ENCODE results near the gene F2RL3.
A peak's percentile ranks its signal among the peaks of the same experiment; 100 is the strongest.

Gene F2RL3

DNA sequence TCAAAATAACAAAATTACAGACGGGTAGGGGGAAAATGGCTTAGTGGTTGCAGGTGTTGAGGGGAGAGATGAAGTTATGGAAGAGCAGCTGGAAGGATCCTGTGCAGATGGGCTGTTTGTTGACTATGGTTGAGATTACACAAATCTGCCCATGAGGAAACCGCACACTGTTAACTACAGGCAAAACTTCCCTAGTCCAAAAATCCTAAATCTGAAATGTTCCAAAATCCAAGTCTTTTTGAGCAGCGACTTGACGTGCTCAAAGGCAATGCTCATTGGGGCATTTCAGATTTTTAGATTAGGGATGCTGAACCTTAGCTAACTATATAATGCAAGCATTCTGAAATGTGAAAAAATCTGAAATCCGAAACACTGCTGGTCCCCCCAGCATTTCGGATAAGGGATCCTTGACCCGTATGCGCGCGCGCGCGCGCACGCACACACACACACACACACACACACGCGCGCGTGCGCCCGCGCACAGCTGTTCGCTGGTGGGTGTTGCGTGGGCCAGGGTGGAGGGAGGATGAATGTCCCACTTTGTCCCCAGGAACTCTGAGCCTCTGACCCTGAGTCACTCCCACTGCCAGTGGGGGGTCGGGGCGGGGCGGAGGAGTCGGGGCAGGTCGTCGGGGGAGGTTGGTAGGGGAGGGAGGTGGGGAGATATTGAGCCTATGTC is 6.8 kb downstream of the F2RL3 start:
- no peak for DNase-seq (ENCODE audit: low read depth)

DNA sequence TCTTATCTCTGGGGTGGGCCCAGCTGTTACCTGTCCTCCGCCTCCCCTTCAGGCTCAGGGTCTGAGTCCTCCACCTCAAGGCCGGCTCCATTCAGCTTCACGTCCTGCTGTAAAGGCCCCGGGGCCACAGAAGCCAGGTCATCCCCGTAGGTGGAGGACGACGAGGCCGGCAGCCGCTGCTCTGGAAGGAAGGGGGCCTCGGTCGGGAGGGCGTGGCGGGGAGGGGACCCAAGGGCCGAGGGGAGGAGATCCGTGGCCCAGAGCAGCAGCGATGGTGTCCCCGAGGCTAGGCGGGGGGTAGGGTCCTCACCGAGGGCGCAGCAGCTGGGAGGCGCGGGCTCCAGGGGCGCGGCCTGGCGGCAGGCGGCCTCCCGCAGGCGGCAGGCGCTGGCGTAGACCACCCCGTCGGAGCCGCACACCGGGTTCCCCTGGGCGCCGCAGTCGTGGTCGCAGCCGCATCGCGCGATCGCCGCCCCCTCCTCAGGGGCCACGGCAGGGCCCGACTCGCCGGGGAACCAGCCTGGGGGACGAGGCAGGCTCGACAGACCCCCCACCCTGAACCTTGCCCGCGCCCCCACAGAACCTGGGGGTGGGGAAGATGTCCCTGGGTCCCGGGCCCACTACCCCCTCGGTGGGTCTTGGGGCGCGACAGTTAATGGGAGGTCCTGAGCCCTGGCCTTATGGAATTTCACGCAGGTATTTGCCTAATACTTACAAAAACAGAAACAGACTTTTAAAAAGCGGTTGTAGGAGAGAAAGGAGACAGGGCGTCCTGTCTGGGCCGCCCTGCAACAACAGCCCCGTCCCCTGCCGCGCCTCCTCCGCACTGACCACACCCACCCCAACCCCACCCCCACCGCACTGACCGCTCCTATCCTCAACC is 7.6 kb downstream of the F2RL3 start:
- DNase-seq (ENCODE audit: low read depth): no peak

DNA sequence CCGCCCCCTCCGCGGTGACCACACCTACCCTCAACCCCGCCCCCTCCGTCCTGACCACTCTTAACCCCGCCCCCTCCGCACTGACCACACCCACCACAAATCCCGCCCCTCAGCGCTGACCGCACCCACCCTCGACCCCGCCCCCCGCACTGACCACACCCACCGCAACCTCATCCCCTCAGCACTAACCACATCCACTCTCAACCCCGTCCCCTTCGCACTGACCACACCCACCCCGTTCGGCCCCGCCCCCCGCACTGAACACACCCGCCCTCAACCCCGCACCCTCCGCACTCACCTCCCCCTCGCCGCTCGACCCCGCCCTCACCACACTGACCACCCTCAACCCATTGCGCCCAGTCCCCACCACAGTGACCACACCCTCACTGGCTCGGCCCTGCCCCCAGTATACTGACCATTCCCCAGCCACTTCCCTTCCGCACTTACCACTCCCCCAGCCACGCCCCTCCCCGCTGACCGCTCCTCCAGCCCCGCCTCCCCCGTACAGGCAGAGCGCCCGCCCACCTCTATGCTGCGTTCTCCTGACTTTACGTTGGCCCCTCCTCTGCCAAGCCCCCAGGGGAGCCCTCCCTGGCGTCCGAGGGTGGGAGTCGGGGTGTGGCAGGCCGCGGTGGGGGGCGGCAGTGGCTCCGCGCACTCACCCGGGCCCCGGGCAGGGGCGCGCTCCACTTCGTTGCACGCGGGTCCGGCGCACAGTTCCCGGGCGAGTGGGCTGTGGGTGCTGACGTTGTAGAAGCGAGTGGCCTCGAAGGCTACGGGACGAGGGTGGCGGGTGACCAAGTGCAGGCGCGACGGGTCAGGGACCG is 8.4 kb downstream of the F2RL3 start:
- DNase-seq (ENCODE audit: low read depth): peak; percentile 48

DNA sequence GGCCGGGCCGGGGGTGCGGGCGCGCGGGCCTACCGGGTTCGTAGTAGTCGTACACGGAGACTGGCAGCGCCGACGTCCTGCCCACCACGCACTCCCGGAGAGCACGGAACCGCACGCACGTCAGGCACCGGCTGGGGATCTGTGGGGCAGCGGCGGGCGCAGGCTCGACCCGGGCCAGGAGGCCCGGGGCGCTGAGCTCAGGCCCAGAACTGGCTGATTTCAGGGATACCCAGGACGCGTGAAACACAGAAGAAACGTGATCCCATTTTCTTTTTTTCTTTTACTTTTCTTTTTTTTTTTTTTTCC is 9.0 kb downstream of the F2RL3 start:
- DNase-seq (ENCODE audit: low read depth): no peak

DNA sequence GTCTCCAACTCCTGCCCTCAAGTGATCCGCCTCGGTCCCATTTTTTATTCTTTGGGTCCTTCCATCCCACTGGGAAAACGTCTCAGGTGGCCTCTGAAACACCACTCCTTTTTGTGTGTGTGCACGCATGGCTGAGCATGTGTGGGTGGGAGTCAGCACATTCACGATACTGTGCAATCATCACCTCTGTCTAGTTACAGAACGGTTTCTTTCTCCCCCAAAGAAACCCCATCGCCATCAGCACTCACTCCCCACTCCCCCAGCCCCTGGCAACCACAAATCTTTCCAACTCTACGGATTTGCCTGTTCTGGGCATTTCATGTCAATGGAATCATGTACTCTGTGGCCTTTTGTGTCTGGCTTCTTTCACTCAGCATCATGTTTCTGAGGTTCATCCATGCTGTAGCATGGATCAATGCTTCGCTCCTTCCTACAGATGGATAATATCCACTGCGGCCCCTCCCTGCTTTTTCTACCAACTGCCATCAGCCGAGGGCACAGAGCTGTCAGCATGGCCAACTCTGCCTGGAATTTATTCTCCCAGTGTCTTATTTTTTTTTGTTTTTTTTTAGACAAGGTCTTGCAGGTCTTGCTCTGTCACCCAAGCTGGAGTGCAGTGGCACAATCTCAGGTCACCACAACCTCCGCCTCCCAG is 9.7 kb downstream of the F2RL3 start:
- DNase-seq (ENCODE audit: low read depth): no peak

DNA sequence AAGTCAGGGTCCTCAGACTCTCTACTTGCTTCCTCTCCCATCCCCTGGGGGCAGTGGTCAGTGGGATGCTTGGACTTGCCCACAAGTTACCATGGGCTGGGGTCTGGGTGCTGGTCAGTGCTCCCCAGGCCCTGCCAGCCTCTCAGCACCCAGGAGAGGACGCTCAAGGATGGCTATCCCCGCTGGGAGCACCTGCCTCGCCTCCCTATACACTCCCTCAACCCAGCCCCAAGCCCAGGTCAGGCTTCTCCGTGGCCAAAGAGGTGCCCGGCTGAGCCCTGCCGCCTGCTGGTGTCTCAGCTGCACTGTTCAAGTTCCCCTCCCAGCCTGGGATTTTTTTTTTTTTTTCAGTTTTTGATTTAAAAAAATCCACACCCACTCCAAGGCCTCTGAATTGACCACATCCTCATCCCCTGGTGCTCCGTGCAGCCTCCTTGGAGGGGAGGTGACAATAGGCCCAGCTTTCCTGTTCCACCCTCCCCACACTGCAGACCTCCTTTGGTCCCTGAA is 10.8 kb downstream of the F2RL3 start:
- no peak for DNase-seq (ENCODE audit: low read depth)

DNA sequence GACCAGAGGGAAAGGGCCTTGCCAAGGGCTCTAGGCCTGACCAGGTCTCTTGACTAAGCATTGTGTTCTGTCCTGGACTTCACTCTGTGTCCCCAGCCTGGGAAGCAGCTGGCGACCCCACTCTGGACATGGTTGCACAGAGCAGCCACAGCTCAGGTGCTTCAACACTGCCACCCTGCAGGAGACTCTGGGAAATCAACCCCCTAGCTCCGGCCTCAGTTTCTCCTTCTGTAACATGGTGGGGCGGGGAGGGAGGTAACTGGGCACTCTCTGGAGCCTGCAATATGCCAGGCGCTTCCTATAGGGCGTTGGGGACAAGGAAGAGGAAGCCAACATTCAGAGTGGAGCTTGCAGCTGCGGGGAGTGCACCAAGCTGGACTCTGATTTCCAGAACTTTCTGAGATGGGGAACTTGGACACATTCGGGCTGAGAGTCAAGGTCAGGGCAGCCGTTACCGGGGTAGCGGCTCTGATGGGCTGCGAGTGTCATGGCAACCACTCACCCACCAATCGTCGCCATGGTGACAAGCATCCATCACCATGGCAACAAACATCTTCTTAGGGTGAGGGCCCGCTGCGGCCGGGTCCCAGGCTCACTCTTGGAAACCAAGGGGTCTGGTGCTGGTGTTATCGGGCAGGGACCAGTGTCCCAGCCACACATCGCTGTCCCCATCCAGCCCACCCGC is 12.8 kb downstream of the F2RL3 start:
- DNase-seq (ENCODE audit: low read depth): no peak

DNA sequence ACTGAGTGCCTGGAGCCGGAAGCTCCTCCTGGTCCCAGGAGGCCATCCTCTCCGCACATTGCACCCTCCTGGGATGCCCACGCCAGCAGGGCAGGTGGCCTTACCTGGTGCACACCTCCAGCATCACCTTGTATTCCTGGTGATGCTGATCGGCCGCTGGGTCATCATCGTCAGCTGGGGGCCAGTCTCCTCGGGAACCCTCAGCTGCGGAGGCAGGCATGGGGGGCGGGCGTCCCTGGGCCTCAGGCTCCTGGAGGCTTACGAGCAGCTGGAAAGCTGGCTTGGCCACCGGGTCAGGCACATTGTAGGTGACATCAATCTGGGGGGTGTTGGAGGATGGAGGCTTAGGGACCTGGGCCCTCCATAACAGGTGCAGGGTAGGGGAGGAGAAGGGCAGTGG is 13.7 kb downstream of the F2RL3 start:
- DNase-seq (ENCODE audit: low read depth): no peak

DNA sequence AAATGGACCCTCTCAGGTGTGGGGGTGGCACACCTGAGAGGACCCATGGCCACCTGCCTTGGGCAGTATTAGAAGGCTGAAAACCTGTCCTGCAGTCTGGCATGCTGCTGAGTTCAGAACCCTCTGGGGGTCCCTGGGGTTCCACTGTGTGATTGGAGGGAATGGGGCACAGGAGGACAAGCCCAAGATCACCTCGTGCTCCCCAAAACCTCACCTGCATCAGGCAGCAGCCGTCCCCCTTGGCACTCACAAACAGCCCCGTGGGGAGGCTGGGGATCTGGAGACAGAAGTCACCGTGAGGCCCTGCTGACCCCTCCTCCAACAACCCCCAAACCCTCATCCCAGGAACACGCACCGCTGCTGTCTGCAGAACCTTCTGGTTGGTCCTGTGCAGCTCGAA is 14.5 kb downstream of the F2RL3 start:
- no peak for DNase-seq (ENCODE audit: low read depth)

DNA sequence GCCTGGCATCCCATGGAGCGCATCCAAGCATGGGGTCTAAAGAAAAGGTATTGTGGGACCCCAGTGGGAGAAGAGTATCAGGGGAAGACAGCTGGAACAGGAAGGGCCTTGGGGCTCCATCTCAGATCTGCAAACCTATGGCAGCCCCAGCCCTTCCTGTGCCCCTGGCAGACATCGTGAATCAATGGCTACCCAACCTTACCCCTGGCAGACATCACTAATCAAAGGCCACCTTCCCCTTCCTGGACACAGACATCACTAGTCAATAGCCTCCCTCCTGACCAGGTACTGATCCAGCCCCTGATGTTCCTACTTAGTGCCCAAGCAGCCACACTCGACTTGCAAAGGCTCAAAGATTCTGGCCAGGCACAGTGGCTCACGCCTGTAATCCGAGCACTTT is 15.8 kb downstream of the F2RL3 start:
- DNase-seq (ENCODE audit: low read depth): no peak

DNA sequence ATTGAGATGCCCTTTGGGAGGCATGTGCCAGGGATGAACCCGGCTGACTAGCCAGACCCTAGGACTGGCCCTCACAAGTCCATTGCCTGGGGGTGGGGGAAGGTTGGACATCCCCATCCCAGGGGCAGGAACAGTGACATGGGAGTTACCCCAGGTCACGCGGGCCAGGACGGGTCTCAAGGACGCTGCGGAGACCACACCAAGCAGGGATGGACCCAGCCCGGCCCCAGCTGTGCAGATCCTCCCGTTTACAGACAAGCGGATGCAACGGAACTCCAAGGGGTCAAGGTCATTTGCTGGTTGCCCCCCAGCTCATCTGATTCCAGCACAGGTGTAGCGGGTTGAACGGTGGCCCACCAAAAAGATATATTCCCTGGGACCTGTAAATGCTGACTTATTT is 20.0 kb downstream of the F2RL3 start:
- DNase-seq (ENCODE audit: low read depth): no peak

DNA sequence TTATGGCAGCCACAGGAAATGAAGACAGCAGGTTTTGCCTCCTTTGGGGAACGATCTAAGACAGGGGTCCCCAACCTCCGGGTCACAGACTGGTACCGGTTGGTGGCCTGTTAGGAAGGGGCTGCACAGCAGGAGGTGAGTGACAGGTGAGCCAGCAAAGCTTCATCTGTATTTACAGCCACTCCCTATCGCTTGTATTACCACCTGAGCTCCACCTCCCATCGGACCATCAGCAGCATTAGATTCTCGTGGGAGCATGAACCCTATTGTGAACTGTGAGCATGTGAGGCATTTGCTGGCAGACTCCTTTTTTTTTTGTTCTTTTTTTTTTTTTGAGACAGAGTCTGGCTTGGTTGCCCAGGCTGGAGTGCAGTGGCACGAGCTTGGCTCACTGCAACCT is 22.2 kb downstream of the F2RL3 start:
- no peak for DNase-seq (ENCODE audit: low read depth)

DNA sequence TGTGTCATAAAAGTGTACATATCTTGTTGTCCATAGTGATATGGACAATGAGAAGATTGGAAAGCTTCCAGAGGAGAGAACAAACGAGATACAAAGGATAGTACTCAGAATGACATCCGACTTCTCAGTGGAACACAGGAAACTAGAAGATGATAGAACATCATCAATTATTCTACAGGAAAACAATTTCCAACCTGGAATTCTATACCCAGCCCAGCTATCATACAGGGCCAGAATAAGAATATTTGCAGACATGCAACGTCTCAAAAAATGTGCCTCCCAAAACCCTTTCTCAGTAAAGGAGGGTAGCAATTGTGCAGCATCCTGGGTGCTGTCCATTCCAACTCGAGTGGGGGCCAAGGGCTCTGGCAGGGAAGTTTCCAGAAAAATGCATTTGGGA is 24.0 kb downstream of the F2RL3 start:
- no peak for DNase-seq (ENCODE audit: low read depth)

DNA sequence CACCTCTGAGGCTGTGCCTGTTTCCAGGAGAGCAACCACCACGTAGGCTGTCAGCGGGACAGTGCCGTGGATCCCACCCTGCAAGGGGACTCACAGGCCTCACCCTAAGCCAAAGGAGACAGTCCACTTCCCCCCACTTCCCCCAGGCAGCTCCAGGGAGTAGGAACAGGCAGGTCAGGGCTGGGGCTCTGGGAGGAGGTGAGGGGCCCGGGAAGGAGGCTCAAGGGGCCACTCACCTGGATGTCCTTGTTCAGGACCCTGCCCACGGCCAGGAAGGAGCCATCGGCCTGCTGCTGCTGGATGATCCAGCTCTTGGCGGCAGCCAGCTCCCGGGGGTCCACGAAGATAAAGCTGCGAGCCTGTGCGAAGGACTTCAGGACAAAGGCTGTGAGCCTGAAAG is 25.6 kb downstream of the F2RL3 start:
- DNase-seq (ENCODE audit: low read depth): no peak

DNA sequence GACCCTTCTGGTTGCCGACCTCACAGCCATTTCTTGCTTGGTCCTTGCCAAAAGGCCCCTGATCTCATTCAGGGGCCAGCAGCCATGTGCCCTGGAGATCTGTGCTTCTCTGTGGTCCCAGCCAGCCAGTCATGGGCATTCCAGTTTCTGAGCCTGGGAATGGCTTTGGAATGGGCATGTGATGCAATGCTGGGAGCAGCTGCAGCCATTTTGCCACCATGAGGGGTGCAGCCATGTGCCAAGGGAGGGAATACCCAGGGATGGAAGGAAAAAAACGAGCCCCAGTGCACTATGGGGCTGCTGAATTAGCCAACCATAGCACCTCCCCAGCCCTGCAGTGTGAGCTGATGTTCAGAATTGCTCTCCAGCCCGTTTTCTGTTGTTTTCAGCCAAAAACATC is 26.3 kb downstream of the F2RL3 start:
- no peak for DNase-seq (ENCODE audit: low read depth)

DNA sequence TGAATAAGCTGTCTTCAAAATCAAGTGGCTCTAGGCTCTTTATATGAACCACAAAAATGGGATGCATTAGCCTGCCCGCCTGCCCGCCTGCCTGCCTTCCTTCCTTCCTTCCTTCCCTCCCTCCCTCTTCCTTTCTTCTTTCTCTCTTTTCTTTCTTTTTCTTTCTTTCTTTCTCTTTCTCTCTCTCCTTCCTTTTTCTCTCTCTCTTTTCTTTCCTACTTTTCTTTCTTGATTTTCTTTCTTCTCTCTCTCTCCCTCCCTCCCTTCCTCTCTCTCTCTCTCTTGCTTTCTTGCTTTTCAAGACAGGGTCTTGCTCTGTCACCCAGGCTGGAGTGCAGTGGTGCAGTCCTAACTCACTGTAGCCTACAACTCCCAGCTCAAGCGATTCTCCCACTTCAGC is 26.9 kb downstream of the F2RL3 start:
- no peak for DNase-seq (ENCODE audit: low read depth)

DNA sequence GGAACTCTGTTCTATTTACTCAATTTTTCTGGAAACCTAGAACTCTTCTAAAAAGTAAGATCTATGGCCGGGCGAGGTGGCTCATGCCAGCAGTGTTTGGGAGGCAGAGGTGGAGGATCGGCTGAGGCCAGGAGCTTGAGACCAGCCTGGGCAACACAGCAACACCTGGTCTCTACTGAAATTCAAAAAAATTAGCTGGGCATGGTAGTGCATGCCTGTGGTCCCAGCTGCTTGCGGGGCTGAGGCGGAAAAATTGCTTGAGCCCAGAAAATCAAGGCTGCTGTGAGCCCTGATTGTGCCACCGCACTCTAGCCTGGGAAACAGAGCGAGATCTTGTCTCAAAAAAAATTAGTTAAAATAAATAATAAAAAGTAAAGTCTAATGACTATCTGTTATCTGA is 28.6 kb downstream of the F2RL3 start:
- no peak for DNase-seq (ENCODE audit: low read depth)

DNA sequence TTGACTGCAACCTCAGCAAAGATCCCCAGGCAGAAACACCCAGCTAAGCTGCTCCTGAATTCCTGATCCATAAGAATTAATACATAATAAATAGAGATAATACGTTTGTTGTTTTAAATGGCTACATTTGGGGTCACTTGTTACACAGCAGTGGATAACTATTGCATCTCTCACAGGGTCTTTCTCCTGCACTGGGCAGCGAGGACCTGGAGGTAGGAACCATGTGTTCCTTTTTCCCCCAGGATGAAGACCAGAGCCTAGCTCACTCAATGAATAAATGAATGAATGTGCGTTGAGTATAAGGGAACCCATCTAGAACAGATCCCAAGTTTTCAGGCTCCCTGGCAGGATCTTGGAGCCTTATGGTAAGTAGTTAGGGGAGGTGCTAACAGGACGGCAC is 30.7 kb downstream of the F2RL3 start:
- DNase-seq (ENCODE audit: low read depth): no peak

DNA sequence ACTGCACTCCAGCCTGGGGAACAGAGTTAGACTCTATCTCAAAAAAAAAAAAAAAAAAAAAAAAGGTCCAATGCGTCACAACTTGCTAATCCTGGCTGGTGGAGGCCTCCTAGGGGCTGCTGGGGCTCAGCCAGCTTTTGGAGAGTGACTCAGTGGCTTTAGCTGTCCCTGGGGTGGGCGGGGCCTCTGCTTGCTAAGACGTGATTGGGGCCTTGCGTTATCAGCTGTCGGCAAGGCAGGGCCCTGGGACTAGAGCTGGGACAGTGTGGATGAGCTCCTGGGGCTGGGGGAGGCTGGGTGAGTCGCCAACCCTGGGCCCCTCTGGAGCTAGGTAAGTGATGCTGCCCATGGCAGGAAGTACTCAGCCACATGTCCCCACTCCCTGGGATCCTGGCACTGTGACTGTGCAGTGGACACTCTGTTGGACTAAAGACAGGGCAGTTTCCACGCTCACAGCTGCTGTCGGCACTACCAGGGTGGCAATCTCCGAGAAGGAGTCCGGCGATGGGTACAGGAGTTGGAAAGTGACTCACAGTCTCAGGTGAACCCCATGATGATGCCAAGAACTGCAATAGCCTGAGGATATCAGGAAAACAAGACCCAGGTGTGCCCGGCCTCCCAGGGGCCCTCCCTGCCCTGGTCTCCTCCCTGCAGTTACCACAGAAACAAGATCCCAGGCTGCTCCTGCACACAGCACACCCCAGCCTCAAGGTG is 32.2 kb downstream of the F2RL3 start:
- no peak for DNase-seq (ENCODE audit: low read depth)

DNA sequence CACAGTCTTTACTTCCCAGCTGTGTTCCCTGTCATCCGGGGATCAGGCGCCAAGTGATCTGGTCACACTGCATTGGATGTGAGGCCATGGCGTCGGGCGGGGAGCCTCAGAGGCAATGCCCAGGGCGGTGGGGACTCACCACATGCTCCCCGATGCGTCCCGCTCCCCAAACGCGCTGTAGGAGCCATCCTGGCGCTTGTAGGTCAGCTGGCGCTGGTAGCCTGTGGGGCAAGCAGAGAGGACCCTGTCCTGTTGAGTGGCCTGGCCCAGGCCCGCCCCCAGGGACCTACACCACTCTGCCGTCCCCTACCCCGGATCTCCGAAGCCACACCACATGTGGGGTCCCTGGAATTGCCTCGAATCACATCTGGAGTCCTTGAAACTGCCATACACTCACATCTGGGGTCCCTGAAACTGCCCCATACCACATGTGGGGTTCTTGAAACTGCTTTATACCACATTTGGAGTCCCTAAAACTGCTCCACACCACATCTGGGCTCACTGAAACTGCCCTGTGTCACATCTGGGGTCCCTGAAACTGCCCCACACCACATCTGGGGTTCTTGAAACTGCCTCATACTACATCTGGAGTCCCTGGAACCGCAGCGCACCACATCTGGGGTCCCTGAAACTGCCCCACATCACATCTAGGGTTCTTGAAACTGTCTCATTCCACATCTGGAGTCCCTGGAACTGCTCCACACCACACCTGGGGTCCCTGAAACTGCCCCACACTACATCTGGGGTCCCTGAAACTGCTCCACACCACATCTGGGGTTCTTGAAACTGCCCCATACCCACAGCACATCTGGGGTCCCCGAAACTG is 33.2 kb downstream of the F2RL3 start:
- no peak for DNase-seq (ENCODE audit: low read depth)
